Tibial nerve (tissue), 4 donors: ENCODE measurements around the gene GTPBP2.

Experiments
- EP300 ChIP-seq, 2 donors: sonication (generic); formaldehyde crosslinking; IDR thresholded peaks; one replicate each; pipeline ENCODE4 v1.6.1; 2017; ENCODE audit warnings: antibody characterized with exemption in 2 of 2, mild to moderate bottlenecking in 1 of 2
- POLR2A ChIP-seq, 2 donors: fragments of 450-650 bp; IDR thresholded peaks; one replicate each; pipeline ENCODE4 v1.6.1; 2017; ENCODE audit warnings: antibody characterized with exemption in 2 of 2, mild to moderate bottlenecking in 2 of 2, moderate library complexity in 2 of 2
- TF ChIP-seq, protein P1 (sequence below), 5 experiments: fragments of 200-600 bp in 3 of 5; fragments of 450-650 bp in 2 of 5; sonication (generic) in 3 of 5; IDR thresholded peaks; one replicate each; pipeline ENCODE4 v1.5.1; 2016 to 2019; ENCODE audit warnings: antibody characterized with exemption in 5 of 5, mild to moderate bottlenecking in 3 of 5, moderate library complexity in 2 of 5

DNA sequence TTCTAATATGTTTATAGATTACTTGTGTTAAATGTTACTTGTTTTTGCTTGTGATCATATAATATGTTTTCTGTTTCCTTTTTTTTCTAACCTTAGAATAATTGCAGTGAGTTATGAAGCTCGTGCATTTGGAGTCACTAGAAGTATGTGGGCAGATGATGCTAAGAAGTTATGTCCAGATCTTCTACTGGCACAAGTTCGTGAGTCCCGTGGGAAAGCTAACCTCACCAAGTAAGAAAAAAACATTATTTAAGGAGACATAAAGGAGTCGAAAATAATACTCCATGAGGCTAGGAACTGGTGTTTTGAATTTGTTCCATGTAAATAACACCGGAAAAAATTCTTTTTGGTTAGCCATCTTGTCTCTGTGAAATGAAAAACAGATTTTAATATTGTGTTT lies 46.2 kb downstream of the GTPBP2 start:
- TF ChIP-seq, protein P1, sequence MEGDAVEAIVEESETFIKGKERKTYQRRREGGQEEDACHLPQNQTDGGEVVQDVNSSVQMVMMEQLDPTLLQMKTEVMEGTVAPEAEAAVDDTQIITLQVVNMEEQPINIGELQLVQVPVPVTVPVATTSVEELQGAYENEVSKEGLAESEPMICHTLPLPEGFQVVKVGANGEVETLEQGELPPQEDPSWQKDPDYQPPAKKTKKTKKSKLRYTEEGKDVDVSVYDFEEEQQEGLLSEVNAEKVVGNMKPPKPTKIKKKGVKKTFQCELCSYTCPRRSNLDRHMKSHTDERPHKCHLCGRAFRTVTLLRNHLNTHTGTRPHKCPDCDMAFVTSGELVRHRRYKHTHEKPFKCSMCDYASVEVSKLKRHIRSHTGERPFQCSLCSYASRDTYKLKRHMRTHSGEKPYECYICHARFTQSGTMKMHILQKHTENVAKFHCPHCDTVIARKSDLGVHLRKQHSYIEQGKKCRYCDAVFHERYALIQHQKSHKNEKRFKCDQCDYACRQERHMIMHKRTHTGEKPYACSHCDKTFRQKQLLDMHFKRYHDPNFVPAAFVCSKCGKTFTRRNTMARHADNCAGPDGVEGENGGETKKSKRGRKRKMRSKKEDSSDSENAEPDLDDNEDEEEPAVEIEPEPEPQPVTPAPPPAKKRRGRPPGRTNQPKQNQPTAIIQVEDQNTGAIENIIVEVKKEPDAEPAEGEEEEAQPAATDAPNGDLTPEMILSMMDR (IDR thresholded peaks at IDR 0.05), result no peak
- TF ChIP-seq EP300 (IDR thresholded peaks at IDR 0.05) (no peak), POLR2A (IDR thresholded peaks at IDR 0.05) (no peak)
